Measurements from ENCODE around the gene NINJ1. TPM values are rescaled to one million over a fixed set of nuclear protein-coding genes. Genes with fewer than 3 reads are reported as not detected.

The NINJ1 gene
- total RNA-seq, 1 donor from 2014 or later = 20.9 TPM

GRCh38 chr9:93081931-93082330 lies 52.1 kb downstream of the NINJ1 start:
- no peaks in the 10 kb centered on the region for H3K4me1 ChIP-seq (ENCODE audit: control insufficient read depth in 3 of 3, insufficient read depth in 3 of 3, low read length in 3 of 3)
- H3K36me3 ChIP-seq (ENCODE audit: control insufficient read depth in 3 of 3, insufficient read depth in 3 of 3, low read length in 3 of 3) = no peaks in the 10 kb centered on the region
- H3K4me3 ChIP-seq (ENCODE audit: low read length in 3 of 3) = no peak overlapping the region
- H3K27ac ChIP-seq (ENCODE audit: low read depth, low read length) = no peak overlapping the region
- no peaks in the 10 kb centered on the region for H3K27me3 ChIP-seq (ENCODE audit: control insufficient read depth in 3 of 3, insufficient read depth in 3 of 3, low read length in 3 of 3)
- no peak overlapping the region for H3K9ac ChIP-seq (ENCODE audit: low read depth in 1 of 3, low read length in 3 of 3)
- no peaks in the 10 kb centered on the region for H3K9me3 ChIP-seq (ENCODE audit: control insufficient read depth in 3 of 3, low read length in 3 of 3)

GRCh38 chr9:93081081-93081529 lies 52.9 kb downstream of the NINJ1 start:
- Histone ChIP-seq H3K4me3 (ENCODE audit: low read length in 3 of 3) (no peak overlapping the region), H3K9ac (ENCODE audit: low read depth in 1 of 3, low read length in 3 of 3) (no peak overlapping the region), H3K4me1 (ENCODE audit: control insufficient read depth in 3 of 3, insufficient read depth in 3 of 3, low read length in 3 of 3) (no peaks in the 10 kb centered on the region), H3K27me3 (ENCODE audit: control insufficient read depth in 3 of 3, insufficient read depth in 3 of 3, low read length in 3 of 3) (no peaks in the 10 kb centered on the region), H3K9me3 (ENCODE audit: control insufficient read depth in 3 of 3, low read length in 3 of 3) (no peaks in the 10 kb centered on the region), H3K27ac (ENCODE audit: low read depth, low read length) (no peak overlapping the region), H3K36me3 (ENCODE audit: control insufficient read depth in 3 of 3, insufficient read depth in 3 of 3, low read length in 3 of 3) (no peaks in the 10 kb centered on the region)

- no peak overlapping the region for H3K27ac ChIP-seq (ENCODE audit: low read depth, low read length)
- H3K4me1 ChIP-seq (ENCODE audit: control insufficient read depth in 3 of 3, insufficient read depth in 3 of 3, low read length in 3 of 3) = no peaks in the 10 kb centered on the region
- no peaks in the 10 kb centered on the region for H3K36me3 ChIP-seq (ENCODE audit: control insufficient read depth in 3 of 3, insufficient read depth in 3 of 3, low read length in 3 of 3)
- H3K9ac ChIP-seq (ENCODE audit: low read depth in 1 of 3, low read length in 3 of 3) = no peak overlapping the region
- no peaks in the 10 kb centered on the region for H3K27me3 ChIP-seq (ENCODE audit: control insufficient read depth in 3 of 3, insufficient read depth in 3 of 3, low read length in 3 of 3)
- H3K9me3 ChIP-seq (ENCODE audit: control insufficient read depth in 3 of 3, low read length in 3 of 3) = no peaks in the 10 kb centered on the region
- H3K4me3 ChIP-seq (ENCODE audit: low read length in 3 of 3) = no peak overlapping the region
Observed at GRCh38 chr9:93080406-93080805, 53.6 kb downstream of the NINJ1 start.

GRCh38 chr9:93079371-93079770 lies 54.7 kb downstream of the NINJ1 start:
- Histone ChIP-seq H3K4me3 (ENCODE audit: low read length in 3 of 3) (no peak overlapping the region), H3K27ac (ENCODE audit: low read depth, low read length) (no peak overlapping the region)

GRCh38 chr9:93077811-93078210 lies 56.2 kb downstream of the NINJ1 start:
- Histone ChIP-seq H3K27me3 (ENCODE audit: control insufficient read depth in 3 of 3, insufficient read depth in 3 of 3, low read length in 3 of 3) (no peaks in the 10 kb centered on the region), H3K4me3 (ENCODE audit: low read length in 3 of 3) (no peak overlapping the region), H3K27ac (ENCODE audit: low read depth, low read length) (no peak overlapping the region), H3K4me1 (ENCODE audit: control insufficient read depth in 3 of 3, insufficient read depth in 3 of 3, low read length in 3 of 3) (peaks cover 0 to 2% (median under 1%) of the 10 kb centered on the region in 3 donors), H3K9me3 (ENCODE audit: control insufficient read depth in 3 of 3, low read length in 3 of 3) (no peaks in the 10 kb centered on the region), H3K9ac (ENCODE audit: low read depth in 1 of 3, low read length in 3 of 3) (no peak overlapping the region), H3K36me3 (ENCODE audit: control insufficient read depth in 3 of 3, insufficient read depth in 3 of 3, low read length in 3 of 3) (no peaks in the 10 kb centered on the region)

More at GRCh38 chr9:93079371-93079770, 54.7 kb downstream of the NINJ1 start:
- Histone ChIP-seq H3K27me3 (ENCODE audit: control insufficient read depth in 3 of 3, insufficient read depth in 3 of 3, low read length in 3 of 3) (no peaks in the 10 kb centered on the region), H3K36me3 (ENCODE audit: control insufficient read depth in 3 of 3, insufficient read depth in 3 of 3, low read length in 3 of 3) (no peaks in the 10 kb centered on the region), H3K4me1 (ENCODE audit: control insufficient read depth in 3 of 3, insufficient read depth in 3 of 3, low read length in 3 of 3) (no peaks in the 10 kb centered on the region), H3K9me3 (ENCODE audit: control insufficient read depth in 3 of 3, low read length in 3 of 3) (no peaks in the 10 kb centered on the region), H3K9ac (ENCODE audit: low read depth in 1 of 3, low read length in 3 of 3) (no peak overlapping the region)

GRCh38 chr9:93077367-93077766 lies 56.7 kb downstream of the NINJ1 start:
- H3K4me3 ChIP-seq (ENCODE audit: low read length in 3 of 3) = no peak overlapping the region

GRCh38 chr9:93076792-93077128 lies 57.3 kb downstream of the NINJ1 start:
- Histone ChIP-seq H3K27ac (ENCODE audit: low read depth, low read length) (no peak overlapping the region), H3K4me1 (ENCODE audit: control insufficient read depth in 3 of 3, insufficient read depth in 3 of 3, low read length in 3 of 3) (peaks cover 4 to 9% (median 4%) of the 10 kb centered on the region in 3 donors), H3K27me3 (ENCODE audit: control insufficient read depth in 3 of 3, insufficient read depth in 3 of 3, low read length in 3 of 3) (no peaks in the 10 kb centered on the region), H3K36me3 (ENCODE audit: control insufficient read depth in 3 of 3, insufficient read depth in 3 of 3, low read length in 3 of 3) (no peaks in the 10 kb centered on the region), H3K9ac (ENCODE audit: low read depth in 1 of 3, low read length in 3 of 3) (no peak overlapping the region), H3K4me3 (ENCODE audit: low read length in 3 of 3) (no peak overlapping the region), H3K9me3 (ENCODE audit: control insufficient read depth in 3 of 3, low read length in 3 of 3) (no peaks in the 10 kb centered on the region)

More at GRCh38 chr9:93077367-93077766, 56.7 kb downstream of the NINJ1 start:
- Histone ChIP-seq H3K9ac (ENCODE audit: low read depth in 1 of 3, low read length in 3 of 3) (no peak overlapping the region), H3K4me1 (ENCODE audit: control insufficient read depth in 3 of 3, insufficient read depth in 3 of 3, low read length in 3 of 3) (peaks cover 0 to 5% (median 4%) of the 10 kb centered on the region in 3 donors), H3K27ac (ENCODE audit: low read depth, low read length) (no peak overlapping the region), H3K36me3 (ENCODE audit: control insufficient read depth in 3 of 3, insufficient read depth in 3 of 3, low read length in 3 of 3) (no peaks in the 10 kb centered on the region), H3K27me3 (ENCODE audit: control insufficient read depth in 3 of 3, insufficient read depth in 3 of 3, low read length in 3 of 3) (no peaks in the 10 kb centered on the region), H3K9me3 (ENCODE audit: control insufficient read depth in 3 of 3, low read length in 3 of 3) (no peaks in the 10 kb centered on the region)

GRCh38 chr9:93076101-93076791 lies 57.8 kb downstream of the NINJ1 start:
- H3K27me3 ChIP-seq (ENCODE audit: control insufficient read depth in 3 of 3, insufficient read depth in 3 of 3, low read length in 3 of 3) = no peaks in the 10 kb centered on the region
- H3K36me3 ChIP-seq (ENCODE audit: control insufficient read depth in 3 of 3, insufficient read depth in 3 of 3, low read length in 3 of 3) = no peaks in the 10 kb centered on the region
- no peak overlapping the region for H3K27ac ChIP-seq (ENCODE audit: low read depth, low read length)
- H3K9me3 ChIP-seq (ENCODE audit: control insufficient read depth in 3 of 3, low read length in 3 of 3) = no peaks in the 10 kb centered on the region
- H3K4me1 ChIP-seq (ENCODE audit: control insufficient read depth in 3 of 3, insufficient read depth in 3 of 3, low read length in 3 of 3) = peaks cover 4 to 13% (median 6%) of the 10 kb centered on the region in 3 donors
- H3K4me3 ChIP-seq (ENCODE audit: low read length in 3 of 3) = no peak overlapping the region
- no peak overlapping the region for H3K9ac ChIP-seq (ENCODE audit: low read depth in 1 of 3, low read length in 3 of 3)

GRCh38 chr9:93072383-93072795 lies 61.7 kb downstream of the NINJ1 start:
- no peaks in the 10 kb centered on the region for H3K36me3 ChIP-seq (ENCODE audit: control insufficient read depth in 3 of 3, insufficient read depth in 3 of 3, low read length in 3 of 3)
- no peak overlapping the region for H3K9ac ChIP-seq (ENCODE audit: low read depth in 1 of 3, low read length in 3 of 3)
- H3K4me1 ChIP-seq (ENCODE audit: control insufficient read depth in 3 of 3, insufficient read depth in 3 of 3, low read length in 3 of 3) = peaks cover 4 to 13% (median 6%) of the 10 kb centered on the region in 3 donors
- H3K9me3 ChIP-seq (ENCODE audit: control insufficient read depth in 3 of 3, low read length in 3 of 3) = no peaks in the 10 kb centered on the region
- no peak overlapping the region for H3K27ac ChIP-seq (ENCODE audit: low read depth, low read length)
- no peaks in the 10 kb centered on the region for H3K27me3 ChIP-seq (ENCODE audit: control insufficient read depth in 3 of 3, insufficient read depth in 3 of 3, low read length in 3 of 3)
- no peak overlapping the region for H3K4me3 ChIP-seq (ENCODE audit: low read length in 3 of 3)

Data from skeletal muscle tissue (tissue), 4 donors.